ENCODE data around the gene MYBPH.

DNA sequence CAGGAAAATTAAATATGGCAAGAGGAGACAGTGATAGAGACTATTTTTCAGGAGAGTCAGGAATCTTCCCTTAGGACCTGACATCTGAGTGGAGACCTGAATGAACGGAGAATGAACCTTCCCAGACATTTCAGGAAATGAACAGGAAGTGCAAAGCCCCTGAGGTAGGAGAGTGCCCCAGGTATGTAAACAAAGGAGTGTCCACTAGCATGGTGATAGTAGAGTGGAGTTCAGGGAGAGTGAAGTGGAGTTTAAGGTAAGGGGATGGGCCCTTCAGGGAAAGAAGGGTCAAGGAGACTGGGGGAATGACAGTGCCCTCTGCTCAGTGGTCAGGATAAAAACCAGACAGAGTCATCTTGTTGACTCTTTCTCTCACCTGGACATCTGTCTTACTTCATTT, 19.3 kb downstream of the MYBPH start:
- TF ChIP-seq POLR2A (IDR thresholded peaks at IDR 0.05; ENCODE audit: low read depth, low read length) = no peak
- no peak for TF ChIP-seq POLR2AphosphoS5 (IDR thresholded peaks at IDR 0.05; ENCODE audit: low read depth, low read length)
- TF ChIP-seq TAF1 (IDR thresholded peaks at IDR 0.05; ENCODE audit: borderline replicate concordance, low read depth, low read length) = no peak

Measured in GM12892 (cell line).